Coronary artery (tissue), 2 donors: Measurements from ENCODE around the gene CSTA.
"Not testable (repeated sequence)": the region's sequence is repeated elsewhere in the genome, so short reads cannot be mapped to it uniquely, and the experiment has no call there.

Experiments
- DNase-seq: peaks from one replicate; pipeline ENCODE4 v3.0.0-alpha.2; 2017; ENCODE audit warnings: low spot score
- H3K27ac ChIP-seq, 2 donors: fragments of 200-600 bp; sonication (generic); one replicate each; pipeline ENCODE4 v1.5.1; 2016 to 2019
- H3K4me3 ChIP-seq: fragments of 200-600 bp; sonication (generic); 2 replicates; pipeline ENCODE4 v1.5.1; 2016; ENCODE audit warnings: mild to moderate bottlenecking, moderate library complexity
- TF ChIP-seq, protein P1 (sequence below): fragments of 200-600 bp; sonication (generic); IDR thresholded peaks from one replicate; pipeline ENCODE4 v1.5.1; 2019; ENCODE audit warnings: antibody characterized with exemption

Gene CSTA

DNA sequence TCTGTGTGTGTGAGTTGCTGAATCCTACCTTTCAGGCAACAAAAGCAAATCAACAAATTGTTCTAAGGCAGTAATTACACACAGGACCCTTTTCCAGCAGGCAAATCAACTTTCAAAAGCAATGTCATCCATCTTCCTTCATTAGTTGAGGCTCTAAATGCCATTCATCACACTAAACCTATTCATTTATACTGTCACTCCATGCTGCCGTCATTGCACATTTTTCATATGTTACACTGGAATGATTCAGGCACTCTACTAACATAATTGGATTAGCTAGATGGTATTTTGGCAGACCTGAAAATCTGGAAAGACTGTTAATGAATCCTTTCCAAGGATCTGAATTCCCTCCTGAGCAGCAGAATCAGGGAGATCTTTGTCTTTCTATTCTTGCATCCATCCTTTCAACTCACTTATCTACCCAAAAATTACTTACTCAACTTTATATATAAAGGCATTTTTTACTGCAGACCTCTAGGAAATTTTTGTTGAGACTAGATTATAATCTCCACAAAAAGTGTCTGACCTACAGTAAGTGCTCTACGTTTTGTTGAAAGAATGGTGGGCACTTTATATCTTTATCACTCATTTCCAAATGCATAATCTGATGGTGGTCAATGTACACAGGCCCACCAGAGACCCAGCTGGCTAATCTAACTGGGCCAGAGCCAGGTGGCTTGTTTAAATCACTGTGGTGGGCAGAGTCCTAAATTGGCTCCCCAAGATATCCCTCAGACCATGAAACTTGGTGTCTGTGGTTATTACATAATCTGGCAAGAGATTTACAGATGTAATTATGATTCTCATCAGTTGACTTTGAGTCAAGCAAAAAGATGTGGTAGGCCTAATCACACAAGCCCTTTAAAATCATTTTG, 33.0 kb downstream of the CSTA start:
- DNase-seq, result no peak
- TF ChIP-seq, protein P1, sequence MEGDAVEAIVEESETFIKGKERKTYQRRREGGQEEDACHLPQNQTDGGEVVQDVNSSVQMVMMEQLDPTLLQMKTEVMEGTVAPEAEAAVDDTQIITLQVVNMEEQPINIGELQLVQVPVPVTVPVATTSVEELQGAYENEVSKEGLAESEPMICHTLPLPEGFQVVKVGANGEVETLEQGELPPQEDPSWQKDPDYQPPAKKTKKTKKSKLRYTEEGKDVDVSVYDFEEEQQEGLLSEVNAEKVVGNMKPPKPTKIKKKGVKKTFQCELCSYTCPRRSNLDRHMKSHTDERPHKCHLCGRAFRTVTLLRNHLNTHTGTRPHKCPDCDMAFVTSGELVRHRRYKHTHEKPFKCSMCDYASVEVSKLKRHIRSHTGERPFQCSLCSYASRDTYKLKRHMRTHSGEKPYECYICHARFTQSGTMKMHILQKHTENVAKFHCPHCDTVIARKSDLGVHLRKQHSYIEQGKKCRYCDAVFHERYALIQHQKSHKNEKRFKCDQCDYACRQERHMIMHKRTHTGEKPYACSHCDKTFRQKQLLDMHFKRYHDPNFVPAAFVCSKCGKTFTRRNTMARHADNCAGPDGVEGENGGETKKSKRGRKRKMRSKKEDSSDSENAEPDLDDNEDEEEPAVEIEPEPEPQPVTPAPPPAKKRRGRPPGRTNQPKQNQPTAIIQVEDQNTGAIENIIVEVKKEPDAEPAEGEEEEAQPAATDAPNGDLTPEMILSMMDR, result no peak
- H3K27ac ChIP-seq, result no peak overlapping the region

DNA sequence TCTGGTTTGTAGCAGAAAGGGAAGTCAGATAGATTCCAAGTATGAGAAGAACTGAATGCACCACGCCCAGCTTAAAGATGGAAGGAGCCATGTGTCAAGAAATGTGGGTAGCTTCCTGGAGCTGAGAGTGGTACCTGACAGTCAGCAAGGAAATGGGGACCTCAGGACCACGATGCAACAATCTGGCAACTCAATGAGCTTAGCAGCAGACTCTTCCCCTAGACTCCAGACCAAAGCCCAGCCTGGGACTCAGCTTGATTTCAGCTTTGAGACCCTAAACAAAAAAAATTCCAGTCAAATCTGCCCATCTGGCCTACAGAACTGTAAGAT, 33.6 kb downstream of the CSTA start:
- H3K27ac ChIP-seq, result no peak overlapping the region
- no peak overlapping the region for H3K4me3 ChIP-seq
- TF ChIP-seq, protein P1, result no peak
- no peak for DNase-seq

More for the DNA sequence above, 33.0 kb downstream of the CSTA start:
- H3K4me3 ChIP-seq, result no peak overlapping the region

DNA sequence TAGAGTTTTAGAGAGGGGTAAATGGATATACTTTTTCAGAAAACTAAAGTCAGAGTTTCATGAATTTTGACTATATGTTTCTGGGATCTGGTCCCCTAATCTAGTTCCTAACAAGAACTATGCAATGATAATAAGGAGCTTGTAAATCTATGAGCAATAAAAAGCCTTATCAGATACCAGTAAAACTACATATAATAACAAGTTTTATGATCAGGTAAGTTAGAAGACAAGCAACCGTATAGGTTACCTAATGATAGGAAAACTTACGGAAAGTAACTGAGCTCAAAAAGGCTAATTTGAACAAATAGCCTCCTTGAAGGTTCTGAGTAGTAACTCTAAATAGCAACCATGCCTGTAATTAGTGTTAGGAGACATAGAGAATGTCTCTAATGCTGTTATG, 37.0 kb downstream of the CSTA start:
- TF ChIP-seq, protein P1, result no peak
- H3K27ac ChIP-seq, result no peak overlapping the region
- no peak overlapping the region for H3K4me3 ChIP-seq
- no peak for DNase-seq

DNA sequence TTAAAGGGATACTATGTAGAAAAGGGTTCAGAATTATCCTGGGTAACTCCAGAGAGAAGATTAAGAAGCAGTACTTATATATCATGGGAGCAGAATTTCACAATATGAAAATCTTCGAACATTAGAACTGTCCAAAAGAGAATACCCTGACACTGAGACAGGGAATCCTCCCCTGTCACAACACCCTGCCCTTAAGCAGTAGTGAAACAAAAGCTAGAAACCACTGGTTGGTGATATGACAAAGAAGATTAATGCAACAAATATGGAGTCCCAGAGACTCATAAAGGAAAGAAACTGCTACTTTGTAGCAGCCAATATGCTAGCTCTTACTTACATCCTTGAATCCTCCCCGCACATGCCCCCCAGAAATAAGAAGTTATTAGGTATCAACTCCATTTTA, 39.4 kb downstream of the CSTA start:
- H3K4me3 ChIP-seq, result no peak overlapping the region
- DNase-seq, result no peak
- no peak overlapping the region for H3K27ac ChIP-seq
- TF ChIP-seq, protein P1, result no peak

DNA sequence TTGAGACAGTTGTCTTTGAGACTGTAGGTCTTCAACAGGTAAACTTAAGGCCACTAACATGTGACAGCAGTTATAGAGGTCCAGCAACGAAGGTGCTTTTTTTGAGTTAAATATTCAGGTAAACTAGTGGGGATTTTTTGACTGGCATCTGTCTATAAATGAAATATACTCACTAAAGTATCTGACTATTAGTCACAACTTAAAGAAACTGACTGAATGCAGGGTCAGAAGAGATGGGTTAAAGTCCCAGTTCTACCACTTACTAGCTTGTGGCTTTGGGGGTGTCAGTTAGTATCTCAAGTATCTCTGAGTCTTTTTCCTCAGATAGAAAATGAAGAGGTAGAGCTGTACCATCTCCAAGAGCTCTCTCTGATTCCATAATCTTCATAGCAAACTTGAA, 40.0 kb downstream of the CSTA start:
- TF ChIP-seq, protein P1, result no peak
- H3K27ac ChIP-seq, result no peak overlapping the region
- no peak overlapping the region for H3K4me3 ChIP-seq
- no peak for DNase-seq

DNA sequence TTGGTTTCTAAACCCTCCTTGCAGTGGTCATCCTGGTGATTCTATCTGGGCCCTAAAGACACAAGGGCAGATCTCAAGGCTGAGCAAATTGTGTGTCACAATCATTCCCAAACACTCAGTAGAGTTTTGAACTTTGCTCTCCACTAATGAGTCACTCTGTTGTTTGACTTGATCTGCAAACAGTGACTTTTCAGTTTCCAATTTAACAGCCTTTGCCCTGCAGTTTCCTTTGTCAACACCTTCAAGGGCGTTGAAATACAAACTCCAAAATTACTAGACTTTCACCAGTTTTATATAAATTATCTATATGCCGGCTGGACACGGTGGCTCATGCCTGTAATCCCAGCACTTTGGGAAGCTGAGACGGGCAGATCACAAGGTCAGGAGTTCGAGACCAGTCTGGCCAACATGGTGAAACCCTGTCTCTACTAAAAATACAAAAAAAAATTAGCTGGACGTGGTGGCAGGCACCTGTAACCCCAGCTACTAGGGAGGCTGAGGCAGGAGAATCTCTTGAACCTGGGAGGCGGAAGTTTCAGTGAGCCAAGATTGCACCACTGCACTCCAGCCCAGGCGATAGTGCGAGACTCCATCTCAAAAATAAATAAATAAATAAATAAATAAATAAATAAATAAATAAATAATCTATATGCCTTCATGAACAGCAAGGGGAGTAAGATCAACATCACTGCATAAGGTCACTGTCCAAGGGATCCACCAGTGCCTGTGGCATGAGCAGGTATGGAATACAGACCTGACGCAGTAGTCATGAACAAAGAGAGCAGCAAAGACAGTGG, 40.7 kb downstream of the CSTA start:
- DNase-seq, H3K27ac ChIP-seq, H3K4me3 ChIP-seq: not testable (repeated sequence)

DNA sequence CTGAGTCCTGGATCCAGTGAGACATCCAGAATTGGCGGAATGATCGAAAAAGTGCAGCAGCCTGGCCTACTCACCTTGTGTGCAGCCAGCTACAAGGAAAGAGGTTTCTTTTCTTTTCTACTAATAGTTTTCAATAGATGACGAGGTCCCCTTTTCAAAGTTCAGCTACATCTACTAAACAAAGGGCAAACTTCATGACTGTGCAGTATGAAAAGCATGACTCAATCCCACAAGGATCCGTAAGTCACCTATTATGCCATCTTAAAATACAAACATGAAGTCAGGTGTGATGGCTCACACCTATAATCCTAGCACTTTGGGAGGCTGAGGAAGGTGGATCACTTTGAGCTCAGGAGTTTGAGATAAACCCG, 41.3 kb downstream of the CSTA start:
- TF ChIP-seq, protein P1, result no peak
- H3K27ac ChIP-seq, result no peak overlapping the region
- no peak overlapping the region for H3K4me3 ChIP-seq
- DNase-seq, result no peak
